ENCODE measurements around the gene PPP1R2. TPM values are rescaled to one million over a fixed set of nuclear protein-coding genes. Genes with fewer than 3 reads are reported as not detected.

PPP1R2 gene
- total RNA-seq, 1 experiment from 2014 or later, result 38.3 TPM

DNA sequence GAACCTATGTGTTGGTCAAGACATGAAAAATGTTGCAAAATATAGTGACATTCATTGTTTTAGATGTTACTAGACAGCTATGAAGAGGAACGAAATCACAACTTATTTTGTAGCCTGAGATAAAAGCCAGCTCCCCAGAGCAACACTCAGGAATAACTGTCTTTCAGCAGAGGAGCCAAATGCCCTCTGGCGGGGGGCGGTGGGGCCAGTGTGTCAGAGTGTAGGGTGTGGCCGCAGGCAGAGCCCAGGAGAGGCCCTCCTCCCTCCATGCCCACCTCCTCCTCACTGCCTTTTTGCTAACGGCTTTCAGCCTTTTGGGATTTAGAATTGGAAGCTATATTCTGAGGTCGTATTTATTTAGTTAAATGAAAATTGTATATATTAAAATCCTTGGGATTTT lies 23.7 kb upstream of the PPP1R2 start:
- H3K18ac ChIP-seq (ENCODE audit: insufficient read length, low read depth, low read length), result no peak overlapping the region
- H3K79me1 ChIP-seq (ENCODE audit: insufficient read depth, low read depth, low read length, poor library complexity, severe bottlenecking), result no peaks in the 10 kb centered on the region
- no CpG with 5 or more reads among the region's 6 CpGs for WGBS (ENCODE audit: extremely low coverage, insufficient read length, low lambda C conversion rate)
- TF ChIP-seq, protein P1, sequence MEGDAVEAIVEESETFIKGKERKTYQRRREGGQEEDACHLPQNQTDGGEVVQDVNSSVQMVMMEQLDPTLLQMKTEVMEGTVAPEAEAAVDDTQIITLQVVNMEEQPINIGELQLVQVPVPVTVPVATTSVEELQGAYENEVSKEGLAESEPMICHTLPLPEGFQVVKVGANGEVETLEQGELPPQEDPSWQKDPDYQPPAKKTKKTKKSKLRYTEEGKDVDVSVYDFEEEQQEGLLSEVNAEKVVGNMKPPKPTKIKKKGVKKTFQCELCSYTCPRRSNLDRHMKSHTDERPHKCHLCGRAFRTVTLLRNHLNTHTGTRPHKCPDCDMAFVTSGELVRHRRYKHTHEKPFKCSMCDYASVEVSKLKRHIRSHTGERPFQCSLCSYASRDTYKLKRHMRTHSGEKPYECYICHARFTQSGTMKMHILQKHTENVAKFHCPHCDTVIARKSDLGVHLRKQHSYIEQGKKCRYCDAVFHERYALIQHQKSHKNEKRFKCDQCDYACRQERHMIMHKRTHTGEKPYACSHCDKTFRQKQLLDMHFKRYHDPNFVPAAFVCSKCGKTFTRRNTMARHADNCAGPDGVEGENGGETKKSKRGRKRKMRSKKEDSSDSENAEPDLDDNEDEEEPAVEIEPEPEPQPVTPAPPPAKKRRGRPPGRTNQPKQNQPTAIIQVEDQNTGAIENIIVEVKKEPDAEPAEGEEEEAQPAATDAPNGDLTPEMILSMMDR (conservative IDR thresholded peaks at IDR 0.05), result no peak
- H4K5ac ChIP-seq (ENCODE audit: insufficient read length, low read depth, low read length), result no peak overlapping the region
- no peak overlapping the region for H2AFZ ChIP-seq (ENCODE audit: low read length)
- DNase-seq, result no peak
- H3K9ac ChIP-seq (ENCODE audit: extremely low read depth, insufficient read length, low read length), result no peak overlapping the region
- no peaks in the 10 kb centered on the region for H3K79me2 ChIP-seq (ENCODE audit: insufficient read depth, low read length)
- no peak overlapping the region for H2BK120ac ChIP-seq (ENCODE audit: low read depth, low read length, poor library complexity, severe bottlenecking)
- H3K9me3 ChIP-seq (ENCODE audit: control insufficient read depth, low read depth, low read length), result no peaks in the 10 kb centered on the region
- H3K27ac ChIP-seq (ENCODE audit: insufficient read length, low read depth, low read length), result no peak overlapping the region
- no peak overlapping the region for H3K56ac ChIP-seq (ENCODE audit: insufficient read length, low read depth, low read length)
- H2BK12ac ChIP-seq (ENCODE audit: insufficient read length, low read depth, low read length), result no peak overlapping the region
- H4K8ac ChIP-seq (replicated peaks; ENCODE audit: insufficient read length, low read depth, low read length), result no peak overlapping the region
- Mint-ChIP-seq H3K9me3 (no peaks in the 10 kb centered on the region), H3K36me3 (ENCODE audit: insufficient read depth in 1 of 3, low read depth in 3 of 3) (no peaks in the 10 kb centered on the region), H3K27me3 (ENCODE audit: low read depth) (peaks cover 7% of the 10 kb centered on the region; the same call in 1 of the 2 replicates), H3K4me1 (peaks cover 2% of the 10 kb centered on the region in 2 experiments; a peak in 1 of 4 replicates), H3K4me3 (no peak overlapping the region), H3K27ac (no peak overlapping the region)
- no peak overlapping the region for H2BK15ac ChIP-seq (ENCODE audit: low read depth, low read length)
- H3K23me2 ChIP-seq (ENCODE audit: insufficient read length, low read depth, low read length, poor library complexity, severe bottlenecking), result no peaks in the 10 kb centered on the region
- H3K4me2 ChIP-seq (ENCODE audit: insufficient read depth, insufficient read length, low read length), result no peak overlapping the region
- no peak overlapping the region for H2AK5ac ChIP-seq (ENCODE audit: insufficient read length, low read length)
- no peak overlapping the region for H4K91ac ChIP-seq (ENCODE audit: insufficient read length, low read depth, low read length)
- H3K23ac ChIP-seq (ENCODE audit: insufficient read length, low read depth, low read length), result no peak overlapping the region
- H3K14ac ChIP-seq (ENCODE audit: insufficient read depth, low read length), result no peak overlapping the region
- no peaks in the 10 kb centered on the region for H4K20me1 ChIP-seq (ENCODE audit: control insufficient read depth, insufficient read depth, insufficient read length)
- no peak overlapping the region for H2BK20ac ChIP-seq (ENCODE audit: low read depth, low read length, poor library complexity, severe bottlenecking)
- no peak overlapping the region for H2BK5ac ChIP-seq (ENCODE audit: insufficient read length, low read length)
- no peaks in the 10 kb centered on the region; the same call in 1 of the 2 replicates for H3K4me1 ChIP-seq (ENCODE audit: insufficient read depth, low read length)
- H3K27me3 ChIP-seq (ENCODE audit: insufficient read depth, low read length), result no peaks in the 10 kb centered on the region
- no peak overlapping the region for H3K4ac ChIP-seq (ENCODE audit: low read depth, low read length)
- no peak overlapping the region for H3T11ph ChIP-seq (ENCODE audit: low read length)
